Right lobe of liver (tissue), 6 donors: ENCODE results near the gene FARS2. TPM values are rescaled to one million over a fixed set of nuclear protein-coding genes. Genes with fewer than 3 reads are reported as not detected.

Experiments used
- ATAC-seq, 4 donors: fragments of 200-7000 bp; cut with Tn5 transposase; one replicate each; pipeline ENCODE4 v1.9.1; 2020; ENCODE audit warnings: mild to moderate bottlenecking in 4 of 4, moderate library complexity in 4 of 4
- DNase-seq, 3 donors: peaks; one replicate each; pipeline ENCODE4 v3.0.0-alpha.2; 2020
- H3K27ac ChIP-seq, 3 donors: fragments of 200-600 bp; one replicate each; pipeline ENCODE4 v1.8.0; 2022
- H3K27me3 ChIP-seq, 2 donors: fragments of 200-600 bp; one replicate each; pipeline ENCODE4 v1.8.0; 2022
- H3K36me3 ChIP-seq, 4 donors: fragments of 200-600 bp; sonication (generic) in 1 of 4; one replicate each; pipeline versions ENCODE4 v1.5.1 to v1.8.0; 2017 to 2022; ENCODE audit warnings: control low read depth in 1 of 4
- H3K4me1 ChIP-seq, 4 donors: fragments of 200-600 bp; sonication (generic) in 1 of 4; one replicate each; pipeline versions ENCODE4 v1.5.1 to v1.8.0; 2017 to 2022; ENCODE audit warnings: control low read depth in 1 of 4
- H3K4me3 ChIP-seq, 3 donors: fragments of 200-600 bp; one replicate each; pipeline ENCODE4 v1.8.0; 2022
- H3K9me3 ChIP-seq, 4 donors: fragments of 200-600 bp; sonication (generic) in 1 of 4; one replicate each; pipeline versions ENCODE4 v1.5.1 to v1.8.0; 2017 to 2022; ENCODE audit warnings: control low read depth in 1 of 4
- CTCF ChIP-seq, 4 donors: fragments of 200-600 bp in 3 of 4; fragments of 450-650 bp in 1 of 4; IDR thresholded peaks; one replicate each; pipeline versions ENCODE4 v1.5.1 to v1.8.0; 2016 to 2022; ENCODE audit warnings: antibody characterized with exemption in 4 of 4, mild to moderate bottlenecking in 2 of 4
- POLR2A ChIP-seq: fragments of 450-650 bp; IDR thresholded peaks from one replicate; pipeline ENCODE4 v1.6.1; 2017; ENCODE audit warnings: antibody characterized with exemption, mild to moderate bottlenecking
- WGBS: methylation state at CpG from one replicate; pipeline ENCODE4 v1.1.6; 2018; ENCODE audit warnings: low coverage, low lambda C conversion rate; ENCODE audit not compliant: insufficient coverage; ENCODE audit errors: missing lambda C conversion rate; 5-methylcytosine and 5-hydroxymethylcytosine counted together
- intact Hi-C, 2 donors: fragments of 100-400 bp; cut with DNase I; formaldehyde crosslinking; loops; one replicate each; pipeline versions ENCODE4 v1.11.2 to v1.14.1; 2022
- total RNA-seq, 6 experiments: library from RNA; depleted of rRNA in 2 of 6; stranded (reverse); fragments of >200 nt in 2 of 6; fragmentation: NEBNext Ultra II Directional in 3 of 6; extraction: Animal tissue kit (Norgen Biotek cat#: 25700) in 3 of 6; gene quantifications; one replicate each; pipeline versions ENCODE4 v1.1.0 to v1.2.4, GENCODE V29; 2016 to 2023
- donor health status: DM: no; HTN: yes; CAD: no.
- donor health status: DM: no; HTN: no; CAD: no.
- donor health status: DM: no; HTN: no; CAD: no.
- donor health status: DM: no; HTN: yes; CAD: no.
- donor health status: DM: no; HTN: yes; CAD: no.

The FARS2 gene
- total RNA-seq, 6 experiments from 2014 or later = 7.2 to 12.9 (median 11.7) TPM

- Histone ChIP-seq H3K27me3 (no peaks in the 10 kb centered on the region), H3K9me3 (no peaks in the 10 kb centered on the region), H3K4me3 (no peak overlapping the region), H3K36me3 (no peaks in the 10 kb centered on the region), H3K27ac (no peak overlapping the region), H3K4me1 (no peaks in the 10 kb centered on the region)
- WGBS = 84% methylated on average over 3 of the region's 7 CpGs
- no peak for ATAC-seq
- TF ChIP-seq POLR2A = no peak
- no peak for TF ChIP-seq CTCF (IDR thresholded peaks at IDR 0.05)
- intact Hi-C loops = no loop called here
- no peak for DNase-seq
Measured at GRCh38 chr6:5384276-5384675, 123.0 kb downstream of the FARS2 start.

- Histone ChIP-seq H3K27ac (no peak overlapping the region), H3K27me3 (no peaks in the 10 kb centered on the region), H3K4me1 (no peaks in the 10 kb centered on the region), H3K36me3 (no peaks in the 10 kb centered on the region), H3K9me3 (no peaks in the 10 kb centered on the region), H3K4me3 (no peak overlapping the region)
- intact Hi-C loops = no loop called here
- DNase-seq (no peak), ATAC-seq (no peak)
- TF ChIP-seq CTCF (IDR thresholded peaks at IDR 0.05) (no peak), POLR2A (no peak)
- 93% methylated on average over 3 of the region's 3 CpGs for WGBS
Measured at GRCh38 chr6:5388326-5388725, 127.0 kb downstream of the FARS2 start.

- TF ChIP-seq POLR2A (no peak), CTCF (IDR thresholded peaks at IDR 0.05) (no peak)
- no peaks in the 10 kb centered on the region for H3K9me3 ChIP-seq
- intact Hi-C loops = no loop called here
- no peak overlapping the region for H3K4me3 ChIP-seq
- 93% methylated on average over 6 of the region's 6 CpGs for WGBS
- H3K4me1 ChIP-seq = no peaks in the 10 kb centered on the region
- DNase-seq = no peak
- H3K36me3 ChIP-seq = no peaks in the 10 kb centered on the region
- no peak for ATAC-seq
- no peaks in the 10 kb centered on the region for H3K27me3 ChIP-seq
- no peak overlapping the region for H3K27ac ChIP-seq
Measured at GRCh38 chr6:5389086-5389745, 127.9 kb downstream of the FARS2 start.

- WGBS = 94% methylated on average over 3 of the region's 3 CpGs
- Histone ChIP-seq H3K27ac (no peak overlapping the region), H3K4me1 (no peaks in the 10 kb centered on the region), H3K9me3 (no peaks in the 10 kb centered on the region), H3K36me3 (no peaks in the 10 kb centered on the region), H3K4me3 (no peak overlapping the region), H3K27me3 (no peaks in the 10 kb centered on the region)
- intact Hi-C loops = no loop called here
- no peak for TF ChIP-seq CTCF (IDR thresholded peaks at IDR 0.05)
- no peak for TF ChIP-seq POLR2A
- no peak for DNase-seq
- ATAC-seq = no peak
Measured at GRCh38 chr6:5390177-5390576, 128.9 kb downstream of the FARS2 start.
